ENCODE data around the gene TCP11.

Gene TCP11

DNA sequence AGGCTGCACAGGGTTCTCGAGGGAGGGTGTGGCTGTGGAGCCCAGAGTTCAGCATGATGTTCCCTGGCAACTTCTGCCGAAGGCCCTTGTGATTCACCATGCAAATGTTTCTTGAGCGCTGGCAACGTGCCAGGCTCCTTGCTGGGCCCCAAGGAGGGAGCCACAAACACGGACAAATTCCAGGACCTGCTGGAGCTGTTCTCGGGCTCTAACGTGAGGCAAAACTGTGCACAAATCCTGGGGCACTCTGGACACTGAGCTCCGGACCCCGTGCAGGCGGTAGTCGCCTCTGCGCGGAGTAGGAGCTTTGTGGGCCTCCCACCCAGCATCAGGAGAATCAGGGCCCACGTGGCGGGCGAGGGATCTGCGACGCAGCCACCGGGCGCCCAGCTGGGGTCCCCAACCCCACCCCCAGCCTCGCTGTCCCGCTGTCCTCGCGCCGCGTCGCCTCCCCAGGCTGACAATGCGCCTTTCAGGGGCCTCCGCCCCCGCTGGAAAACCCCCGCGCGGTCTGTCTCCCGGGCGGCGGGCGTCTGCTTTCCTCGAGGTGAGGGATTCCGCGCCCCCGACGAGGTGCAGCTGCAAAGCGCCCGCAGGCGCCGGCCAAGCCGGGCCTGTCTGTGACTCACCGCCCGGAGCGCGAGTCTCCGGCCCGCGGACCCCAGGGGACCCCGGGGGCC lies 40.9 kb upstream of the TCP11 start:
- no peaks in the 10 kb centered on the region for H4K20me1 ChIP-seq (ENCODE audit: insufficient read depth, low read length, poor library complexity, severe bottlenecking)
- no peaks in the 10 kb centered on the region for H3K79me2 ChIP-seq (ENCODE audit: insufficient read depth, low read length)
- no peak overlapping the region for H3K4me3 ChIP-seq (ENCODE audit: low read length, poor library complexity, severe bottlenecking)
- no peaks in the 10 kb centered on the region for H3K9me3 ChIP-seq (ENCODE audit: insufficient read depth, low read depth, low read length)
- H3K9ac ChIP-seq (ENCODE audit: low read depth, low read length, poor library complexity, severe bottlenecking), result no peak overlapping the region
- no peaks in the 10 kb centered on the region for H3K36me3 ChIP-seq (ENCODE audit: insufficient read depth, low read length)
- H3K9me2 ChIP-seq (replicated peaks; ENCODE audit: low read depth, low read length), result no peaks in the 10 kb centered on the region
- no peaks in the 10 kb centered on the region for H3K27me3 ChIP-seq (ENCODE audit: insufficient read depth, low read length, poor library complexity, severe bottlenecking)
- H2AFZ ChIP-seq (ENCODE audit: low read length), result no peak overlapping the region
- no peaks in the 10 kb centered on the region for H3K4me1 ChIP-seq (ENCODE audit: insufficient read depth, low read length, poor library complexity, severe bottlenecking)
- TF ChIP-seq, protein P1, sequence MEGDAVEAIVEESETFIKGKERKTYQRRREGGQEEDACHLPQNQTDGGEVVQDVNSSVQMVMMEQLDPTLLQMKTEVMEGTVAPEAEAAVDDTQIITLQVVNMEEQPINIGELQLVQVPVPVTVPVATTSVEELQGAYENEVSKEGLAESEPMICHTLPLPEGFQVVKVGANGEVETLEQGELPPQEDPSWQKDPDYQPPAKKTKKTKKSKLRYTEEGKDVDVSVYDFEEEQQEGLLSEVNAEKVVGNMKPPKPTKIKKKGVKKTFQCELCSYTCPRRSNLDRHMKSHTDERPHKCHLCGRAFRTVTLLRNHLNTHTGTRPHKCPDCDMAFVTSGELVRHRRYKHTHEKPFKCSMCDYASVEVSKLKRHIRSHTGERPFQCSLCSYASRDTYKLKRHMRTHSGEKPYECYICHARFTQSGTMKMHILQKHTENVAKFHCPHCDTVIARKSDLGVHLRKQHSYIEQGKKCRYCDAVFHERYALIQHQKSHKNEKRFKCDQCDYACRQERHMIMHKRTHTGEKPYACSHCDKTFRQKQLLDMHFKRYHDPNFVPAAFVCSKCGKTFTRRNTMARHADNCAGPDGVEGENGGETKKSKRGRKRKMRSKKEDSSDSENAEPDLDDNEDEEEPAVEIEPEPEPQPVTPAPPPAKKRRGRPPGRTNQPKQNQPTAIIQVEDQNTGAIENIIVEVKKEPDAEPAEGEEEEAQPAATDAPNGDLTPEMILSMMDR (conservative IDR thresholded peaks at IDR 0.05; ENCODE audit: low read length), result no peak
- TF ChIP-seq EZH2phosphoT487 (IDR thresholded peaks at IDR 0.05; ENCODE audit: borderline replicate concordance), result no peak
- no peaks in the 10 kb centered on the region for H3F3A ChIP-seq (ENCODE audit: low read depth)
- H3K4me2 ChIP-seq (ENCODE audit: low read depth, low read length, poor library complexity, severe bottlenecking), result no peak overlapping the region

DNA sequence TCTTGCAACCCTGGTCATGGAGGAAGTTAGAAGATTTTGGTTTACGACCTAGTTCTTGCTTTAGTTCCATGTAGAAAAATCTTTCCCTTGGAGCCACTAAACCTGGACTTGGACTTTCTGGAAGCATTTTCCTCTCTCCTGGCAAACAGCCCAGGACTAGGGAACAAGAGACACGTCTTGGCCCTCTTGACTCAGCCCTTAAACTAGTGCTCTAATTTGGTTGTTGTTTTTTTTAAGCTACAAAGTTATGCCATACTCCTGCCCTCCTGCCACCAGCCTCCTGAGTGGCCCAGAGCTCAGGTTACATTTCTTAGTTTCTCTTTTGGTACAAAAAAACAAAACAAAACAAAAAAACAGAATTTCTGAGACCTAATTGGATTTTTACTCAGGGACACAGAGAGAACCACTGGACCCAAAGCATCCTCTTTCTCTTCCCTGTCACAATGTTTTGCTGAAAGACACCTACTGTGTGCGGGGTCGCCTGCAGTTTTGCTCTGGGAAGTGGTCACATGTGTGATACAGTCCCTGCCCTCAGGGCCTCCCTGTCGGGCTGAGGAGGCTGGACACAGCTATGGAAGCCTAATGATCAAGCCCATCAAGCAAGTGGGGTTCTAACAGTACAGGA lies 40.3 kb upstream of the TCP11 start:
- TF ChIP-seq, protein P1 (conservative IDR thresholded peaks at IDR 0.05; ENCODE audit: low read length), result no peak
- no peak for TF ChIP-seq EZH2phosphoT487 (IDR thresholded peaks at IDR 0.05; ENCODE audit: borderline replicate concordance)
- Histone ChIP-seq H4K20me1 (ENCODE audit: insufficient read depth, low read length, poor library complexity, severe bottlenecking) (no peaks in the 10 kb centered on the region), H3K4me2 (ENCODE audit: low read depth, low read length, poor library complexity, severe bottlenecking) (no peak overlapping the region), H3K9ac (ENCODE audit: low read depth, low read length, poor library complexity, severe bottlenecking) (no peak overlapping the region), H3K27me3 (ENCODE audit: insufficient read depth, low read length, poor library complexity, severe bottlenecking) (no peaks in the 10 kb centered on the region), H3K4me1 (ENCODE audit: insufficient read depth, low read length, poor library complexity, severe bottlenecking) (no peaks in the 10 kb centered on the region), H3K36me3 (ENCODE audit: insufficient read depth, low read length) (no peaks in the 10 kb centered on the region), H3K79me2 (ENCODE audit: insufficient read depth, low read length) (no peaks in the 10 kb centered on the region), H2AFZ (ENCODE audit: low read length) (no peak overlapping the region), H3K4me3 (ENCODE audit: low read length, poor library complexity, severe bottlenecking) (no peak overlapping the region), H3F3A (ENCODE audit: low read depth) (no peaks in the 10 kb centered on the region), H3K9me3 (ENCODE audit: insufficient read depth, low read depth, low read length) (no peaks in the 10 kb centered on the region), H3K9me2 (replicated peaks; ENCODE audit: low read depth, low read length) (no peaks in the 10 kb centered on the region)

DNA sequence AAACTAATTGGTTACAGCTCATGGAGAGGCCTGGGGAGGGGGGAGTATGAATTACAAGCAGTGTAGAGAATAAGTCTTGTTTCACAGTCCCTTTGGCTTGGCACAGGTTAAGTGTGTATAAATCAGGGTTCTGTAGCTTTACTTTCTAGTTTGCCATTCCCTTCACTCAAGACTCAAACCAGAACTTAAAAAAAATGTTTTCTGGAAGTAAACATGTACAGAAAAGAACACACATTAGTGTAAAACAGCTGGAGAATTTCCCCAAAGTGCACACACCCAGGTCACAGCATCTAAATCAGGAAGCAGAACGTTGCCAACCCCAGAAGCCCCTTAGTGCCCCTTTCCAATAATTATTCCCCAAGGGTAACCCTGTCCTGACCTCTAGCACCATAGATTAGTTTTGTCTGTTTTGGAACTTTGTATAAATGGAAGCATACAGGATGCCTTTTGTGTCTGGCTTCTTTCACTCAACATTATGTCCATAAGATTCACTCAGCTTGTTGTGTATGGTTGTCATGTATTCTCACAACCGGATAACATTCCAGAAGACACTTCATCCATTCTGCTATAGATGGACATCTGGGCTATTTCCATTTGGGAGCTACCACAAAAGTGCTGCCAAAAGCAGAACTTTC lies 38.9 kb upstream of the TCP11 start:
- H3K4me1 ChIP-seq (ENCODE audit: insufficient read depth, low read length, poor library complexity, severe bottlenecking), result no peaks in the 10 kb centered on the region
- H3K4me3 ChIP-seq (ENCODE audit: low read length, poor library complexity, severe bottlenecking), result no peak overlapping the region

More for the DNA sequence above, 38.9 kb upstream of the TCP11 start:
- H3F3A ChIP-seq (ENCODE audit: low read depth), result no peaks in the 10 kb centered on the region
- H3K9me3 ChIP-seq (ENCODE audit: insufficient read depth, low read depth, low read length), result no peaks in the 10 kb centered on the region
- no peaks in the 10 kb centered on the region for H3K36me3 ChIP-seq (ENCODE audit: insufficient read depth, low read length)
- H4K20me1 ChIP-seq (ENCODE audit: insufficient read depth, low read length, poor library complexity, severe bottlenecking), result no peaks in the 10 kb centered on the region
- H2AFZ ChIP-seq (ENCODE audit: low read length), result no peak overlapping the region; the same call in 1 of the 2 replicates
- no peaks in the 10 kb centered on the region for H3K9me2 ChIP-seq (replicated peaks; ENCODE audit: low read depth, low read length)
- no peak overlapping the region for H3K9ac ChIP-seq (ENCODE audit: low read depth, low read length, poor library complexity, severe bottlenecking)
- no peaks in the 10 kb centered on the region for H3K79me2 ChIP-seq (ENCODE audit: insufficient read depth, low read length)
- H3K27me3 ChIP-seq (ENCODE audit: insufficient read depth, low read length, poor library complexity, severe bottlenecking), result no peaks in the 10 kb centered on the region
- TF ChIP-seq, protein P1 (conservative IDR thresholded peaks at IDR 0.05; ENCODE audit: low read length), result no peak
- TF ChIP-seq EZH2phosphoT487 (IDR thresholded peaks at IDR 0.05; ENCODE audit: borderline replicate concordance), result no peak
- H3K4me2 ChIP-seq (ENCODE audit: low read depth, low read length, poor library complexity, severe bottlenecking), result no peak overlapping the region
